HL-60/S4 (cell line): ENCODE data around the gene OR51L1.

Source experiments
- in situ Hi-C: fragments of 300-500 bp; cut with MboI; formaldehyde crosslinking; loops from 2 replicates; pipeline ENCODE4 v1.14.3; 2022; ENCODE audit warnings: low sequenced_read_pairs

OR51L1 gene

DNA sequence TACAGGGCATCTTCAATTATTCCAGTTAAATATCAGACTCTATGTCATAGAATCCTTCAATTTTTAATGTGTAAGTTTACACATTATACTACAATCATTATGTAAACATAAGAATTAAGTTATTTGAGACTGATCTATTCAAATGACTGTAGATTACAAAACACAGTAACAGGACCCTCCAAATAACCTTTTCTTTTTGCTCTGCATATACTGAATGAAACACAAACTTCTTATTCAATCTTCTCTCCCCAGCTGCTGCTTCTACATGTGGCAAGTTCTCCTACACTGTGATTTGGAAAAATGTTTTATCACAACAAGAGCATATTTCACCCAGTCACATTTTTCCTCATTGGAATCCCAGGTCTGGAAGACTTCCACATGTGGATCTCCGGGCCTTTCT lies 51.6 kb downstream of the OR51L1 start, which contains the start of gene OR52J3:
Gene OR52J3, plus strand, starts transcription at position 301 of the 400 bp plus-strand sequence. Its CDS starts 0 bp downstream, at position 301.
- in situ Hi-C loops: no loop called here

DNA sequence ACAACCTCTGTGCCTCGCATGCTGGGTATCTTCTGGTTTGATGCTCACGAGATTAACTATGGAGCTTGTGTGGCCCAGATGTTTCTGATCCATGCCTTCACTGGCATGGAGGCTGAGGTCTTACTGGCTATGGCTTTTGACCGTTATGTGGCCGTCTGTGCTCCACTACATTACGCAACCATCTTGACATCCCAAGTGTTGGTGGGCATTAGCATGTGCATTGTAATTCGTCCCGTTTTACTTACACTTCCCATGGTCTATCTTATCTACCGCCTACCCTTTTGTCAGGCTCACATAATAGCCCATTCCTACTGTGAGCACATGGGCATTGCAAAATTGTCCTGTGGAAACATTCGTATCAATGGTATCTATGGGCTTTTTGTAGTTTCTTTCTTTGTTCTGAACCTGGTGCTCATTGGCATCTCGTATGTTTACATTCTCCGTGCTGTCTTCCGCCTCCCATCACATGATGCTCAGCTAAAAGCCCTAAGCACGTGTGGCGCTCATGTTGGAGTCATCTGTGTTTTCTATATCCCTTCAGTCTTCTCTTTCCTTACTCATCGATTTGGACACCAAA lies 52.2 kb downstream of the OR51L1 start:
- in situ Hi-C loops: no loop called here
